Activated CD8-positive, alpha-beta memory T cell treated with anti-CD3 and anti-CD28 coated beads, Interleukin-2, amount 10 ng/mL, durations not matched to agents 7 days and 5 days (primary cell): ENCODE data around the gene PLPPR2. TPM values are rescaled to one million over a fixed set of nuclear protein-coding genes. Genes with fewer than 3 reads are reported as not detected.
"Not testable (repeated sequence)": the region's sequence is repeated elsewhere in the genome, so short reads cannot be mapped to it uniquely, and the experiment has no call there.

Experiments
- ATAC-seq: fragments of 150-1000 bp; cut with Tn5 transposase; one replicate; pipeline ENCODE4 v1.10.0; 2021; ENCODE audit warnings: moderate library complexity
- CTCF ChIA-PET: fragments of 350-600 bp; sonication (Branson Sonifier 250); formaldehyde crosslinking; loops from one replicate; lab custom pipeline; 2021; ENCODE audit warnings: antibody characterized with exemption; lab: Charles Lee
- DNase-seq: peaks from one replicate; pipeline ENCODE4 v3.0.0-alpha.2; 2020
- H3K27ac Mint-ChIP-seq: one replicate; pipeline ENCODE4 v1.8.0; 2021; ENCODE audit warnings: mild to moderate bottlenecking, mixed read lengths
- H3K27me3 Mint-ChIP-seq: one replicate; pipeline ENCODE4 v1.8.0; 2021; ENCODE audit warnings: mixed read lengths
- H3K36me3 Mint-ChIP-seq: one replicate; pipeline ENCODE4 v1.8.0; 2021; ENCODE audit warnings: mild to moderate bottlenecking, mixed read lengths
- H3K4me1 Mint-ChIP-seq: one replicate; pipeline ENCODE4 v1.8.0; 2021; ENCODE audit warnings: mixed read lengths
- H3K4me3 Mint-ChIP-seq: one replicate; pipeline ENCODE4 v1.8.0; 2021; ENCODE audit warnings: mild to moderate bottlenecking, moderate library complexity, mixed read lengths
- H3K9me3 Mint-ChIP-seq: one replicate; pipeline ENCODE4 v1.8.0; 2022; ENCODE audit warnings: low read depth, mixed read lengths
- total RNA-seq, 2 experiments: library from RNA; stranded (reverse); gene quantifications; one replicate each; pipeline ENCODE4 v1.2.3, GENCODE V29; 2021

PLPPR2 gene
- total RNA-seq, 2 experiments from 2014 or later = 0.87 to 1.3 TPM

DNA sequence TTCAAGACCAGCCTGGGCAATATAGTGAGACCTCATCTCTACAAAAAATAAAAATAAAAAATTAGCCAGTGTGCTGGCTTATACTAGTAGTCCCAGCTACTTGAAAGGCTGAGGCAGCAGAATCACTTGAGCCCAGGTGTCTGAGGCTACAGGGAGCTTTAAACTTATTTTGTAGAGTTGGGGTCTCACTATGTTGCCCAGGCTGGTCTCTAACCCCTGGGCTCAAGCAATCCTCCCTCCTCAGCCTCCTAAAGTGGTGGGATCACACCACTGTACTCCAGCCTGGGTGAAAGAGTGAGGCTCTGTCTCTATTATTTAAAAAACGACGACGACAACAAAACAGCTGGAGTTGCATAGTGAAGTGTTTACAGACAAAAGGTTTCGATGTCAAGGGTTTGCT lies 23.7 kb upstream of the PLPPR2 start:
- CTCF ChIA-PET = interaction anchor here (1.2 to 1.4 kb wide), 2 partner anchors 8 to 9 kb away, joined by 3 to 5 read pairs; partner anchors contain the start of gene RAB3D
- no peaks in the 10 kb centered on the region for H3K9me3 Mint-ChIP-seq
- H3K27me3 Mint-ChIP-seq = no peaks in the 10 kb centered on the region
- no peak for DNase-seq
- H3K36me3 Mint-ChIP-seq = peaks cover 13% of the 10 kb centered on the region
- no peak overlapping the region for H3K27ac Mint-ChIP-seq
- H3K4me3 Mint-ChIP-seq = no peak overlapping the region
- no peak for ATAC-seq
- no peaks in the 10 kb centered on the region for H3K4me1 Mint-ChIP-seq

- no peak for DNase-seq
- Mint-ChIP-seq H3K36me3 (peaks cover 16% of the 10 kb centered on the region), H3K27ac (no peak overlapping the region), H3K27me3 (no peaks in the 10 kb centered on the region), H3K9me3 (no peaks in the 10 kb centered on the region), H3K4me3 (no peak overlapping the region), H3K4me1 (peaks cover 10% of the 10 kb centered on the region)
- no peak for ATAC-seq
- CTCF ChIA-PET = interaction anchor here (0.7 to 1.2 kb wide), 3 partner anchors 39 to 202 kb away, joined by 3 to 4 read pairs (median 4); no protein-coding TSS in a partner anchor
Measured at GRCh38 chr19:11332822-11333221, 22.4 kb upstream of the PLPPR2 start.

- Mint-ChIP-seq H3K4me1 (peaks cover 14% of the 10 kb centered on the region), H3K27ac (peak overlapping the region; percentile 15), H3K36me3 (peaks cover 16% of the 10 kb centered on the region)
- CTCF ChIA-PET = interaction anchor here (1.0 kb wide), 1 partner anchor 48 kb away, joined by 4 read pairs; no protein-coding TSS in a partner anchor
- not testable (repeated sequence) for DNase-seq, ATAC-seq, H3K4me3 Mint-ChIP-seq, H3K9me3 Mint-ChIP-seq, H3K27me3 Mint-ChIP-seq
Measured at GRCh38 chr19:11333838-11334237, 21.4 kb upstream of the PLPPR2 start.

DNA sequence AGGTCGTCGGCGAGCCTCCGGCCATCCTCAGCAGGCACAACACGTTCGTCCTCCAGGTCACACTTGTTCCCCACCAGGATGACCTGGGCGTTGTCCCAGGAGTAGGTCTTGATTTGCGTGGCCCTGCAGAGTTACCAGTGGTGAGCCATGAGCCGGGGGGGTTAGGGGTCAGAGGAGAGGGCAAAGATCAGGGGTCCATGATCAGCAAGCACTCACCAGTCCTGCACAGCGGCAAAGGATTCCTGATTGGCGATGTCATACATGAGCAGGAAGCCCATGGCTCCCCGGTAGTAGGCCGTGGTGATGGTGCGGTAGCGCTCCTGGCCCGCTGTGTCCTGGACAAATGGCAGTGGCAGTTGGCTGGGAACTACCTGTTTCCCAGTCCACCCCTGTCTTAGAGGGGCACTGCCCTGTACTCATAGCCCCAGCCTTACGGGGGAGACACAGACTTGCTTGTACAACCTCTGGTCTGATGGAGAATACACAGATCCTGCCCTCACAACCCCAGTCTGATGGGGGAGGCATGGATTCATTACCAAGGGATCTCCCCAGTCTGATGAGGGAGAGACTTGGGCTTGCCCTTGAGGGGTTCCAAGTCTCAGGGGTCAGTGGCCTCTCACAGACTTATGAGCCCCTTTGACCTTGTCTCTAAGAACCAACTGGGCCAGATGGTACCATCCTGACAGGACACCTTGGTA lies 19.6 kb upstream of the PLPPR2 start:
- Mint-ChIP-seq H3K27ac (no peak overlapping the region), H3K9me3 (no peaks in the 10 kb centered on the region), H3K27me3 (no peaks in the 10 kb centered on the region), H3K4me3 (no peak overlapping the region), H3K4me1 (peaks cover 21% of the 10 kb centered on the region), H3K36me3 (peaks cover 16% of the 10 kb centered on the region)
- CTCF ChIA-PET = no interaction called here
- ATAC-seq = no peak
- no peak for DNase-seq

DNA sequence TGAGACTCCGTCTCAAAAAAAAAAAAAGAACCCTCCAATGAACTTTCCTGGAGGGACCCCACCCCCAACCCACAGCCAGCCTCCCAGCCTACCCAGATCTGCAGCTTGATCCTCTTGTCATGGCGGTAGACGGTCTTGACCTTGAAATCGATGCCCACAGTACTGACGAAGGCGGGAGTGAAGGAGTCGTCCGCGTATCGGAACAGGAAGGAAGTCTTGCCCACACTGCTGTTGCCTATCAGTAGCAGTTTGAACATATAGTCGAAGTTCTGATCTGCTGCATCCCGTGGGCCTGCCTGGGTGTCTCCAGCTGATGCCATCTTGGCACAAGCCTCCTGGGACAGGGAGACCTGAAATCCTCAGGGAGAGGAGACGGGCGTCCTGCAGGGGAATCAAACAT lies 18.2 kb upstream of the PLPPR2 start:
- no peak overlapping the region for H3K27ac Mint-ChIP-seq
- DNase-seq (peak; percentile 54), ATAC-seq (peak; percentile 31)
- no peaks in the 10 kb centered on the region for H3K27me3 Mint-ChIP-seq
- H3K4me3 Mint-ChIP-seq = no peak overlapping the region
- CTCF ChIA-PET = interaction anchor here (0.7 to 1.1 kb wide), 2 partner anchors 9 to 76 kb away, joined by 3 read pairs; partner anchors contain the start of genes CCDC159 and TMEM205
- peaks cover 21% of the 10 kb centered on the region for H3K4me1 Mint-ChIP-seq
- H3K9me3 Mint-ChIP-seq = no peaks in the 10 kb centered on the region
- peaks cover 16% of the 10 kb centered on the region for H3K36me3 Mint-ChIP-seq

DNA sequence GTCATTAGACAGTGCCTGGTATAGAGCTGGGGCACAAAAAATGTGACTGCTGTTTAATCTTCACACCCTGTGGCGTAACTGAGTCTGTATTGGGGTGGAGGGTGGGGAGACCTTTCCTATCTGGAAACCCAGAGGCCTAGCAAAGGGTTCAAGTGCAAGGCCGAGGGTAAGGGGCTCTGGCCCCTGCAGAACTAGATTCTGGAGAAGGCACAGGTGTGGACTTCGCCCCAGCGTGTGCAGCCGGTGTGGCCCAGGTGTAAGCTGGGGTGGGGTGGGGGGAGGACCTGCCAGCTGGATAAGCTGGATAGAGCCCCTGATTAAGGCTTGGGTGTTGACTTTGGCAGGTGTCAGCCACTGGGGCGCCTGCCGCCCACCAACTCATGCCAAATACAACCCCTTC lies 17.1 kb upstream of the PLPPR2 start:
- Mint-ChIP-seq H3K27me3 (no peaks in the 10 kb centered on the region), H3K27ac (no peak overlapping the region), H3K36me3 (peaks cover 14% of the 10 kb centered on the region), H3K9me3 (no peaks in the 10 kb centered on the region), H3K4me1 (peaks cover 21% of the 10 kb centered on the region), H3K4me3 (no peak overlapping the region)
- DNase-seq = no peak
- CTCF ChIA-PET = interaction anchor here (2.5 kb wide), 1 partner anchor 43 kb away, joined by 11 read pairs; no protein-coding TSS in a partner anchor
- ATAC-seq = no peak

DNA sequence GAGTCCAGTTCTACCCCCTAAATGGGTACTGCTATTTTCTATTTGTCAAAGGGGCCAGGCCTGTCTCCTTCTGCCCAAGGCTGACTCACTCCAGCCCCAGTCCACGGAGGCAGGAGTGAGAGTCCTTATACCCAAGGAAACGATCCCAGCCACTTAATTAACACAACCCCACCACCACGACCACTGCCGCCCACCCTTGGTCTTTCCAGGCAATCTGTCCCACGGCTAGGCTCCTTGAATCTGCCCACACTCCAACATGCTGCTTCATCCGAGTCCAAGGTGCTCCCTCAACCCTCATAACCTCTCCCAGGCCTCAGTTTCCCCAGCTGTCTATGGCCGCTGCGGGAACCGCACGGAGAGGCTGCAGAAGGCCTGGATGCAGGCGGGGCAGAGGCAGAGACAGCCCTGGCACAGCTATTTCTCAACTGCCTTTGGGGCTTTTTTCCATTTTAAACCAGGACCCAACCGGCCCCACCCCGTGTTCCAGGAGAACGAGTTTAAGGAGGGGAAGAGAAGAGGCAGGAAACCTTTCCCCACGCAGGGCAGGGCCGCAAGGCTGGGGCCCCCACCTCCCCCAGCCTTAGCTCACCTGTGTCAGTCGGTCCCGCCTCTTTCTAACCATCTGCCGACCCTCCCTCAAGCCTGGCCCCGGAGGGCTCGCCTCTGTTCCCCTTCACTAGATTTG lies 16.5 kb upstream of the PLPPR2 start:
- Mint-ChIP-seq H3K4me1 (peaks cover 21% of the 10 kb centered on the region), H3K9me3 (no peaks in the 10 kb centered on the region), H3K27ac (no peak overlapping the region), H3K36me3 (peaks cover 14% of the 10 kb centered on the region), H3K27me3 (no peaks in the 10 kb centered on the region), H3K4me3 (peak overlapping the region; percentile 72)
- ATAC-seq (no peak), DNase-seq (no peak)
- CTCF ChIA-PET = interaction anchor here (1.1 to 2.5 kb wide), 3 partner anchors 36 to 42 kb away, joined by 3 to 11 read pairs (median 3); partner anchors contain the start of gene SWSAP1

DNA sequence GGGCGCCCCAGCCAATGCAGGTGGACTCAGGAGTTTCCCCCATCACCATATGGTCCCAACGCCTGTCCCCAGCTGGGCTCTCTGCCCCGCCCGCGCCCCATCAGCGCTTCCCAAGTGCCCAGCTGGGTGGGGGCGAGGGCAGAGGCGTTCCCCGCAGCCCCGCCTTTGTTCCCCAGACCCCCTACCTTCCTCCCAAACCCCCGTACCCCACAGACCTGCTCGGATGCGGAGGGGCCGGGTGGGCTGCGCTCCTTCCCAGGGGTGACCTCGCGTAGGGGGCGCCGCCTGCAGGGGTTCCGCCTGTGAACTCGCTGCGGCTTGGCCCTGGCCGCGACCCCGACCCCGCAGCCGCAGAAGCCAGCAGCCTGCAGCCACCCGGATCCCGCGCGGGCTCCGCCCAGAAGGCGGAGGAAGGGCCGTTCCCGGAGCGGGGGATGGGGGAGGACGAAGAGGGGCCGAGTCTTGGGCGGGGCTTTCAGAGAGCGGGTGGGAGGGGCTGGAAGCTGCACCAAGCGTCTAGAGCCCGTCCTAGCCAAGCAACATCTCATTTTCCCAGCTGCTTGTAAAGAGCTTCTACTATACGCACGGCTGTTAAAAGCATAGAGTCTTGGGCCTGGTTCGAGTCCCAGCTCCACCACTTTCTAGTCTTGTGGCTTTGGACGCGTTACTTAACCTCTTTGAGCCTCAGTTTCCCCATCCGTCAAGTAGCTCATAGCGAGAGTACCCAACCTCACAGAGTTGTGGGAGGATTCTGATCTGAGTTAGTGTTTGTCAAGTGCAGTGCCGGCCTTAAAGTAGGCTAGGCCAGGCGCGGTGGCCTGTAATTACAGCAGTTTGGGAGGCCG lies 15.8 kb upstream of the PLPPR2 start, which contains the start of gene RAB3D:
Gene RAB3D, minus strand, starts transcription at position 404 of the 845 bp plus-strand sequence. CDS start 2,258 bp downstream, outside the sequence.
- H3K27ac Mint-ChIP-seq = no peak within 1 kb of the TSS
- no peaks in the 10 kb centered on the region for H3K27me3 Mint-ChIP-seq
- H3K36me3 Mint-ChIP-seq = peaks cover 14% of the 10 kb centered on the region
- no peaks in the 10 kb centered on the region for H3K9me3 Mint-ChIP-seq
- CTCF ChIA-PET = interaction anchor here (0.7 to 2.5 kb wide), 7 partner anchors 8 to 59 kb away, joined by 3 to 11 read pairs (median 3); partner anchors contain the start of gene SWSAP1
- DNase-seq = peak; percentile 89
- peak; percentile 95 for ATAC-seq
- H3K4me3 Mint-ChIP-seq = peak within 1 kb of the TSS; percentile 72
- peaks cover 24% of the 10 kb centered on the region for H3K4me1 Mint-ChIP-seq

DNA sequence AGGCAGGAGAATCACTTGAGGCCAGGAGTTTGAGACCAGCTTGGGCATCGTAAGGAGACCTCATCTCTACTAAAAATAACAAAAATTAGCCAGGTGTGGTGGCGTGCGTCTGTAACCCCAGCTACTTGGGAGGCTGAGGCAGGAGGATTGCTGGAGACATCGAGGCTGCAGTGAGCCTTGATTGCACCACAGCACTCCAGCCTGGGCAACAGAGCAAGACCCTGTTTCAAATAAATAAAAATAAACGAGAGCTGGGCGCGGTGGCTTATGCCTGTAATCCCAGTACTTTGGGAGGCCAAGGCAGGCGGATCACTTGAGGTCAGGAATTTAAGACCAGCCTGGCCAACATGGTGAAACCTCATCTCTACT lies 15.1 kb upstream of the PLPPR2 start:
- ATAC-seq, H3K9me3 Mint-ChIP-seq, H3K27me3 Mint-ChIP-seq, H3K27ac Mint-ChIP-seq, DNase-seq: not testable (repeated sequence)
- CTCF ChIA-PET = interaction anchor here (0.7 to 2.5 kb wide), 7 partner anchors 9 to 59 kb away, joined by 3 to 11 read pairs (median 3); partner anchors contain the start of gene SWSAP1
- H3K4me1 Mint-ChIP-seq = peaks cover 25% of the 10 kb centered on the region
- H3K4me3 Mint-ChIP-seq = peak overlapping the region; percentile 72
- peaks cover 12% of the 10 kb centered on the region for H3K36me3 Mint-ChIP-seq

DNA sequence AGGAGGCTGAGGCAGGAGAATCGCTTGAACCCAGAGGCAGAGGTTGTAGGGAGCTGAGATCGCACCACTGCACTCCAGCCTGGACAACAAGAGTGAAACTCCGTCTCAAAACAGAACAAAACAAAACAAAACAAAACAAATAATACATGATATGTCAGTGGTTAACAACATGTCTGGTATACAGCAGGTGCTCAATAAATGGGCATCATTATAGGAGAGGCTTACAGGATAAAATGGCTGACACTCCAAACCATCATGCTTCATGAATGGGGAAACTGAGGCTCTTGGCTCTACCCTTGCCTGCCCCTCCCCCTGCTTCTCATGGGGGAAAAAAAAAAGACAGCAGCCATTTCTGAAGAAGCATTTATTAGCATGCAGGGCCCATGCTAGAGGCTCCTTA lies 12.8 kb upstream of the PLPPR2 start:
- Mint-ChIP-seq H3K27ac (no peak overlapping the region), H3K36me3 (no peaks in the 10 kb centered on the region), H3K27me3 (no peaks in the 10 kb centered on the region), H3K9me3 (no peaks in the 10 kb centered on the region), H3K4me1 (peaks cover 36% of the 10 kb centered on the region), H3K4me3 (no peak overlapping the region)
- no peak for ATAC-seq
- DNase-seq = no peak
- CTCF ChIA-PET = no interaction called here

DNA sequence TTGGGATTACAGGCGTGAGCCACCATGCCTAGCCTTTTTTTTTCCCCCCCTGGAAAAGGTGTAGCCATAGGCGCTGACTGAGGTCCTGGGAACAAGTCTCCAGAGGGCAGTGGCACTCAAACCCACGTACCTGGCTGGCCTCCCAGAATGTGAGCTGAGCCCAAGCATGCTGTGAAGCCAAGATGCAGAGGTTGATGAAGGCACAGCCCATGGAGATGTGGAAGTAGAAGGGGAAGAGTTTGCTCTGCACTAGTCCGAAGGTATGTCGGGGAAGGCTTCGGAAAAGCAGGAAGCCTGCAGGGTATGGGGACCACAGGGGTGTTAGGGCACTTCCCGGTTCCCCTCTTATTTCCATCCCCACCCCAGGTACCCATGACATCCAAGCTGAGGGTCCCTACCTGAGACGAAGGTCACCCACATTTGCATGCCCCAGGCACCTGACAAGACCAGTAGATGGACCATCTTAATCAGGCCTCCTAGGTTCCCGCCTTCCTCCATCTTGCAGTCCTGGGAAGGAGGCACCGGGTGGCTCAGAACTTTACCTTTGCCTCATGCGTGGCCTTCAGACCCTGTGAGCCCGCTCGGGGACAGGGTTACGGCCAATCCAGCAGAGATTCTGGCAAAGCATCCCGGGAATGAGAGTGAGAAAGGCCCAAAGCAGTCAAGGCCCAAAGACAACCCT lies 10.0 kb upstream of the PLPPR2 start:
- H3K27me3 Mint-ChIP-seq = no peaks in the 10 kb centered on the region
- CTCF ChIA-PET = interaction anchor here (1.1 to 2.3 kb wide), 6 partner anchors 24 to 219 kb away, joined by 3 to 9 read pairs (median 4); partner anchors contain the start of gene SWSAP1
- DNase-seq (no peak), ATAC-seq (no peak)
- peaks cover 3% of the 10 kb centered on the region for H3K36me3 Mint-ChIP-seq
- peaks cover 5% of the 10 kb centered on the region for H3K9me3 Mint-ChIP-seq
- peak overlapping the region; percentile 92 for H3K4me3 Mint-ChIP-seq
- peak overlapping the region; percentile 95 for H3K27ac Mint-ChIP-seq
- H3K4me1 Mint-ChIP-seq = peaks cover 21% of the 10 kb centered on the region
